Medulla oblongata (tissue), 1 donor: ENCODE measurements around the gene PILRB.

ENCODE experiments used
- DNase-seq: peaks from one replicate; pipeline ENCODE4 v3.0.0-alpha.2; 2015; ENCODE audit errors: extremely low spot score

PILRB gene

DNA sequence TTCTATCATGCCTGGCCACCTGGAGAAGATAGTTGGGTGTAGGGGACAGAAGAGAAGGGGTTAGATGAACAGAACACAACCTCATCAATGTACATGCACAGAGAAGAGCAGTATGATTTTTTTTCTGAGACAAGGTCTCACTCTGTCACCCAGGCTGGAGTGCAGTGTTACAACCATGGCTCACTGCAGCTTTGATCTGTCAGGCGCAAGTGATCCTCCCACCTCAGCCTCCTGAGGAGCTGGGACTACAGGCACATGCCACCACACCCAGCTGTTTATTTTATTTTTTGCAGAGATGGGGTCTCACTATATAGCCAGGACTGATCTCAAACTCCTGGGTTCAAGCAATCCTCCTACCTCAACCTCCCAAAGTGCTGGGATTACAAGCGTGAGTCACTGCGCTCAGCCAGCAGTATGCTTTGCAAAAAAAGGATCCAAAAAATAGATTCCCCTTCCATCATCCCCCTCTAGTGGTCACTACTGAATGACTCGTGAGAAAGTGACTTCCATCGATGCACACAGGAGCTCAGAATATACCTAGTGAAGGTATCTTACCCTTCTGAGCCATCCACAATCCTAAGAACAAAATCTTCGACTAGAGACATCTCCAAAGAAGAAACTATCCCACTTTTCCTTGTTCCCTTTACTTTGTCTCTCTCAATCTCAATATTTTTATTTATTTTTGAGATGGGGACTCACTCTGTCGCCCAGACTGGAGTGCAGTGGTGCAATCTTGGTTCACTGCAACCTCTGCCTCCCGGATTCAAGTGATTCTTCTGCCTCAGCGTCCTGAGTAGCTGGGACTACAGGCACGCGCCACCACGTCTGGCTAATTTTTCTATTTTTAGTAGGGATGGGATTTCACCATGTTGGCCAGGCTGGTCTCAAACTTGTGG, 49.6 kb downstream of the PILRB start:
- peak; percentile 62 for DNase-seq

DNA sequence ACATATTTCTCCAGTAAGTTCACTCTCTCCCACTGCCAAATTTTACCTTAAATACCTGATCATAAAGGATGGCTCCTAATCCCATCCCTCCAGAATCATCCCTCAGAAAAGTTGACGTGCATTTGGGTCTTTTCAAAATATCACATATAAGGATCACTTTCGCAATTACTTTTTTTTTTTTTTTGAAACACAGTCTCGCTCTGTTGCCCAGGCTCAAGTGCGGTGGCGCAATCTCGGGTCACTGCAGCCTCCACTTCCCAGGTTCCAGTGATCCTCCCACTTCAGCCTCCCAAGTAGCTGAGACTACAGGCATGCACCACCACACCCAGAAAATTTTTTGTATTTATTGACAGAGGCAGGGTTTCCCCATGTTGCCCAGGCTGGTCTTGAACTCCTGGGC, 53.2 kb downstream of the PILRB start:
- no peak for DNase-seq

DNA sequence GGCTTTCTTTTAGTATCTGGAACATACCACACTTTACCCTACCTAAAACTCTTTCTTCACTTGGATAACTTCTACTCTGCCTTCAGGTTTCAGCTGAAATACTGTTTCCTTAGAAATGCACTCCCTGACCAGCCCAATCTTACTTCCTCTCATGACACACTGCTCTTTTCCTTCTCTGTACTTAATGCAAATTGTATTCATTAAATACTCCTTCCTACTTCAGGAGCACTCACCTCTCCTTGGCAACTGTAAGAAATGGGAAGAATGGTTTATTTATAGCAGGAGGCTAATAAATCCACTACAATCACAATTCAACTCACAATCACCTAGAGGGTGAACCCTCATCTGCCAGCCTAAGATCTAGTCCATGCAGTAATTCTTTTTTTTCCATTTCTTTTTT, 55.4 kb downstream of the PILRB start:
- DNase-seq: no peak

DNA sequence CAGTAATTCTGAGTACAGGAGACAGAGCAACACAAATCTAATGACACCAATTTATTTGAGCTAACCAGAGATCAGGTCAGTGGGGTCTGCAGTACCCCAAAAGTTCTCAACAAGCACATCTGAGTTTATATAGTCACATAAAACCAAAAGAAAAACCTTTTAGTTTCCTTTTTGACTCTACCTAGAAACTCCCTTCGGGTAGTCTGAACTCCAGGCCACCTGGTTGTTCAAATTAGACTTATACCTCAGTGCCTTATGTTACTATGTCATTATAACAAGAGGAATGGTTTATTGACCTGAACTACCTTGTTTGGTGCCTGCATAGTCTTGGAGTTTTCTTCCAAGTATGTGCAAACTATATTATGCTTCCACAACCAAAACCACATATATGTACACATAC, 56.0 kb downstream of the PILRB start:
- no peak for DNase-seq

DNA sequence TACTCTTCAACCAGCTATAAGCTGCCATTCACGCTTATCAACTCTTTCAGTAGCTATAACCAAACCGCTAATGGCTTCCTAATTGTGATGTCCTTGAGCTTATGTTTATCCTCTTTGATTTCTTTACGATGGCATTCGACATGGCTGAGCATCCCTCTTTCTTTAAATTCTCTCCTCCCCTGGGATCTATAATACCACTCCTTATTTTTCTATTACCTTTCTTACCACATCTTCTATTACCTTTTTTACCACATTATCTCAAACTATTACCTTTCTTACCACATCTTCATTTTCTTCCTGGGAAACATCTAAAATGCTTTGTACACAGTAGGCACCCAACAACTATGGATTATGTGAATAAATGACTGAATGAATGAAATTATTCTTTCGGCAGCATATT, 57.5 kb downstream of the PILRB start:
- DNase-seq: no peak
